Right lobe of liver (tissue), 4 donors: ENCODE results near the gene CENPV.

Experiments used
- POLR2A ChIP-seq: fragments of 450-650 bp; IDR thresholded peaks from one replicate; pipeline ENCODE4 v1.6.1; 2017; ENCODE audit warnings: antibody characterized with exemption, mild to moderate bottlenecking
- TF ChIP-seq, protein P1 (sequence below), 4 donors: fragments of 200-600 bp in 3 of 4; fragments of 450-650 bp in 1 of 4; IDR thresholded peaks; one replicate each; pipeline versions ENCODE4 v1.5.1 to v1.8.0; 2016 to 2022; ENCODE audit warnings: antibody characterized with exemption in 4 of 4, mild to moderate bottlenecking in 2 of 4
- donor health status: DM: no; HTN: no; CAD: no.
- donor health status: DM: no; HTN: no; CAD: no.
- donor health status: DM: no; HTN: yes; CAD: no.

DNA sequence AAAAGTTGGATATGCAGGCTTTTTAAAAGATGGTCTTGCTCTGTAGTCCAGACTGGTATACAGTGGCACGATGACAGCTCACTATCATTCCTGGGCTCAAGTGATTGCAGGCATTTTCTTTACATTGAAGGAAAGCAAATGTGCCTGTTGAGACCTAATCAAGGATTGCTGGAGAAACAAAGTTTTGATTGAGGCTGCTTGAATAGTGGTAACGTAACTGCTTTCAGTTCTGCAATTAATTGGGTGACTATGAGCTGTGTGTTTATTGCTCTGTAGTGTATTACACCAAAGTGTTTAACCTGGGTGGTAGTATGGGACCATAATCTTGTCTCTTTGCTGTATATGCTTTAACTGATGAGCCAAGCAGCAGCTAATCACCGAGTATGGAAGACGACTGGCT is 29.9 kb upstream of the CENPV start:
- TF ChIP-seq, protein P1, sequence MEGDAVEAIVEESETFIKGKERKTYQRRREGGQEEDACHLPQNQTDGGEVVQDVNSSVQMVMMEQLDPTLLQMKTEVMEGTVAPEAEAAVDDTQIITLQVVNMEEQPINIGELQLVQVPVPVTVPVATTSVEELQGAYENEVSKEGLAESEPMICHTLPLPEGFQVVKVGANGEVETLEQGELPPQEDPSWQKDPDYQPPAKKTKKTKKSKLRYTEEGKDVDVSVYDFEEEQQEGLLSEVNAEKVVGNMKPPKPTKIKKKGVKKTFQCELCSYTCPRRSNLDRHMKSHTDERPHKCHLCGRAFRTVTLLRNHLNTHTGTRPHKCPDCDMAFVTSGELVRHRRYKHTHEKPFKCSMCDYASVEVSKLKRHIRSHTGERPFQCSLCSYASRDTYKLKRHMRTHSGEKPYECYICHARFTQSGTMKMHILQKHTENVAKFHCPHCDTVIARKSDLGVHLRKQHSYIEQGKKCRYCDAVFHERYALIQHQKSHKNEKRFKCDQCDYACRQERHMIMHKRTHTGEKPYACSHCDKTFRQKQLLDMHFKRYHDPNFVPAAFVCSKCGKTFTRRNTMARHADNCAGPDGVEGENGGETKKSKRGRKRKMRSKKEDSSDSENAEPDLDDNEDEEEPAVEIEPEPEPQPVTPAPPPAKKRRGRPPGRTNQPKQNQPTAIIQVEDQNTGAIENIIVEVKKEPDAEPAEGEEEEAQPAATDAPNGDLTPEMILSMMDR (IDR thresholded peaks at IDR 0.05) = no peak
- TF ChIP-seq POLR2A = no peak
